GM21825 (cell line): ENCODE data around the gene PRRT2.
"Not testable (repeated sequence)": the region's sequence is repeated elsewhere in the genome, so short reads cannot be mapped to it uniquely, and the experiment has no call there.

Experiments used
- ATAC-seq: cut with Tn5 transposase; IDR thresholded peaks from one replicate; pipeline ENCODE4 v1.9.1; 2021; ENCODE audit warnings: mild to moderate bottlenecking, moderate library complexity; ENCODE audit not compliant: unreplicated experiment

PRRT2 gene

GRCh38 chr16:29831490-29831889 lies 19.5 kb downstream of the PRRT2 start:
- ATAC-seq: no peak

- ATAC-seq: not testable (repeated sequence)
Measured at GRCh38 chr16:29833219-29833618, 21.2 kb downstream of the PRRT2 start.

GRCh38 chr16:29834079-29834478 lies 22.1 kb downstream of the PRRT2 start:
- ATAC-seq: no peak

DNA sequence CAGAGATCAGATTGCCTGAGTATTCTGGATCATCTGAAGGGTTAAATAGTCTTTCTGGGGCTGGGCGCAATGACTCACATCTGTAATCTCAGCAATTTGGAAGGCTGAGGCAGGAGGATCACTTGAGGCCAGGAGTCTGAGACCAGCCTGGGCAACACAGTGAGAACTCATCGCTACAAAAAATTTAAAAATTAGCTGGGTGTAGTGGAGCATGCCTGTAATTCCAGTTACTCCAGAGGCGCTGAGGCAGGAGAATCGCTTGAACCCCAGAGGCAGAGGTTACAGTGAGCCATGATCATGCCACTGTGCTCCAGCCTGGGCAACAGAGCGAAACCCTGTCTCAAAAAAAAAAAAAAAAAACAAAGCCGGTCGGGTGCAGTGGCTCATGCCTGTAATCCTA lies 23.9 kb downstream of the PRRT2 start:
- no peak for ATAC-seq

DNA sequence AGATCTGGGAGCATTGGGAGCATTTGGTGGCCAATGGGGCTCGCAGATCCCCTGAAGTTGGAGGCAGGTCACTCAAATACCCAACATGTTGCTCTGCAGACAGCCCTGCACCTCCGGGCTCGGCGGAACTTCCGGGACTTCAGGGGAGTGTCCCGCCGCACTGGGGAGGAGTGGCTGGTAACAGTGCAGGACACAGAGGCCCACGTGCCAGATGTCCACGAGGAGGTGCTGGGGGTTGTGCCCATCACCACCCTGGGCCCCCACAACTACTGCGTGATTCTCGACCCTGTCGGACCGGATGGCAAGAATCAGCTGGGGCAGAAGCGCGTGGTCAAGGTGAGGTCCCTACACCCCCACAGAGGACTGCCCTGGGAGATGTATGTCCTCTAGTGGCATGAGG lies 24.6 kb downstream of the PRRT2 start:
- ATAC-seq: no peak

DNA sequence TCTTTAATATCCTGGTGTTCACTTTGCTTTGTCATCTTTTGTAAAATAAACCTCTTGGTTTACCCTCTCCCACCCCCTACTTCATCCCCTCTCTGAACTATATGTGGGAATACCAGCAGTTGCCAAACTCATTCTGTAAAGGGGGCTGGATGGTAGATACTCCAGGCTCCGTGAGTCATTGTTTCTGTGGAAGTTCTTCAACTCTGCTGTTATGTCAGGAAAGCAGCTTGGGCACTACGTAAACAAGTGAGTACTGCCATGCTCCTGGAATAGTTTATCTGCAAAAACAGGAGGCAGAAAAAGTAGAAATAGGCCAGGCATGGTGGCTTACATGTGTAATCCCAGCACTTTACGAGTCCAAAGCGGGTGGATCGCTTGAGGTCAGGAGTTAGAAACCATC lies 25.8 kb downstream of the PRRT2 start:
- no peak for ATAC-seq

GRCh38 chr16:29839822-29840221 lies 27.8 kb downstream of the PRRT2 start:
- no peak for ATAC-seq

DNA sequence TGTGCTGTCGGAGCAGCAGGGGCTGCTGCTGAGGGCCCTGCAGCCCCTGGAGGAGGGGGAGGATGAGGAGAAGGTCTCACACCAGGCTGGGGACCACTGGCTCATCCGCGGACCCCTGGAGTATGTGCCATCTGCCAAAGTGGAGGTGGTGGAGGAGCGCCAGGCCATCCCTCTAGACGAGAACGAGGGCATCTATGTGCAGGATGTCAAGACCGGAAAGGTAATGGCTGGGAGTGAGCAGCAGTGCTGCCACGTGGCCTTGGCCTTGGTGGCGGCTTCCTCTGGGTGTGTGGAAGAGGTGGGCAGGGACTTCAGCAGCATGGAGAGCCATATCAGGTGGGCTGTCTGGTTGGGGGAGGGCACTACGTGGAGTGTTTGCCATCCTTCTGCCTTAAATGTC lies 28.2 kb downstream of the PRRT2 start:
- ATAC-seq: no peak

GRCh38 chr16:29841631-29842030 lies 29.6 kb downstream of the PRRT2 start:
- ATAC-seq: no peak

DNA sequence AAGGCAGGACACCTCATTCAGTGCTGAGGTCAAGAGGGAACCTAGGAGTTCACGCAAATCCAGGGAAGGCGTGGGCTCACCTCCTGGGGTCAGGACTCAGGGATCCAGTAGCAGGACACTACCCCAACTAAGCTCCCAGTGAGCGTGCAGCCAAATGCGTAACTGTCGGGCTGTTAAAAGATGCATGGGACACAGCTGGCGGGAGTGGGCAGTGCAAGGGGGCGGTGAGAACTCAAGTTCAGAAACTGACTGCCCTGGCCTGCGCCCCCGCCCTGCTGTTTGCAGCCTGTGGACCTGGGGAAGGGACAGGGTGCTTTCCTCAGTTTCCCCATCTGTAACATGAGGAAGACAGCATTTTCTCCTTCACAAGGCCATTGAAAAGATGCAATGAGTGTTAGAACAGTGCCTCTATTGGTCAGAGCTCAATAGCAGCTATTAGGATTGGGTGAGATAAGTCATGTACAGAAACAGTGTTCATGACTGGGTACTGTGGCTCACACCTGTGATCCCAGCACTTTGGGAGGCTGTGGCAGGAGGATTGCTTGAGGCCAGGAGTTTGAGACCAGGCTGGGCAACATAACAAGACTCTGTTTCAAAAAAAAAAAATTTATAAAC lies 30.8 kb downstream of the PRRT2 start:
- ATAC-seq: no peak

GRCh38 chr16:29843931-29844330 lies 31.9 kb downstream of the PRRT2 start:
- ATAC-seq: no peak

DNA sequence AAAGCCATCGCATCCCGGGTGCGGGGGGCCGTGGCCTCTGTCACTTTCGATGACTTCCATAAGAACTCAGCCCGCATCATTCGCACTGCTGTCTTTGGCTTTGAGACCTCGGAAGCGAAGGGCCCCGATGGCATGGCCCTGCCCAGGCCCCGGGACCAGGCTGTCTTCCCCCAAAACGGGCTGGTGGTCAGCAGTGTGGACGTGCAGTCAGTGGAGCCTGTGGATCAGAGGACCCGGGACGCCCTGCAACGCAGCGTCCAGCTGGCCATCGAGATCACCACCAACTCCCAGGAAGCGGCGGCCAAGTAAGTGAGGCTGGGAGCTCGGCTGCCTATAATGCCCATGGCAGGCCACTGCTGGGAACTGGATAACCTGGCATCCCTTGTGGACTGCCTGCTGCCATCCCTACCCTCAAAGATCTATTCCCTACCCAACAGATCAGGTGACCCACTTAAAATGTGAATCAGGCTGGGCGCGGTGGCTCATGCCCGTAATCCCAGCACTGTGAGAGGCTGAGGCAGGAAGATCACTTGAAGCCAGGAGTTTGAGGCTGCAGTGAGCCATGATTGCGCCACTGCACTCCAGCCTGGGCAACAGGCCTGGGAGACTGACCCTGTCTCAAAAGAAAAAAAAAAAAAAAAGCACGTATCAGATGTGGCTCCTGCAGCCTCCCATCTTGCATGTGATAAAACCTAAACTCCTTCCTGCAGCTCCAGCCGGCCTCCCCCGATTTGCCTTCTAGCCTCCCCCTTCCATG lies 32.8 kb downstream of the PRRT2 start:
- no peak for ATAC-seq

DNA sequence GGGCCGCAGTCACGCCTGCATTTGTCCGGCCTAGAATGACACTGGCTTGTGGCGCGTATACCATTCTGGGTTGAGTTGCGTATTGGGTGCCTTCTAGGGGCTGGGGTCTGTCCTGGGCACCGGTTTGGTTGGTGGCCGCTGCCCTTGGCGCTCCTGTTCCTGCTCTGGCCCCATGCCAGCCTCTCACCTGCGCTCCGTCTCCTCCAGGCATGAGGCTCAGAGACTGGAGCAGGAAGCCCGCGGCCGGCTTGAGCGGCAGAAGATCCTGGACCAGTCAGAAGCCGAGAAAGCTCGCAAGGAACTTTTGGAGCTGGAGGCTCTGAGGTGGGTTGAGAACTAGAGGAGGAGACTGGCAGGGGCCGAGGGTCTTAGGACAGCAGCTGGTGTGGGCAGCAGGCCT lies 33.7 kb downstream of the PRRT2 start:
- no peak for ATAC-seq

GRCh38 chr16:29848420-29849297 lies 36.7 kb downstream of the PRRT2 start:
- no peak for ATAC-seq

DNA sequence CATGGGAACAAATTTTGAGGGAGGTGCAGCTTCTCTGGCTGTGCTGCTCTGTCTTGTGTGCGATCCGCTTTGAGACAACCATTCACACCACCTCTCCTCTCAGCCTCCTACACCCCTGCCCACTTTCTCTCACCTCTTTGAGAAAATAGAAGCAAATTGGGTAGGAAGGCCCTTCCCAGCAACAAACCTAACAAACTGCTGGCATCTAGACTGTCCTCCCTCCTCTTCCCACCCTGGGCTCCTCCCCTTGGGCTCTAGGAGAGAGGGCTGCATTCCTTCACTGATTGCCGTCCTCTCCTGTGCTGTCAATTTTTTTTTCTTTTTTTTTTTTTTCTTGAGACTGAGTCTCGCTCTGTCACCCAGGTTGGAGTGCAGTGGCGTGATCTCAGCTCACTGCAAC lies 37.5 kb downstream of the PRRT2 start:
- ATAC-seq: no peak

GRCh38 chr16:29850998-29851397 lies 39.0 kb downstream of the PRRT2 start:
- no peak for ATAC-seq

- ATAC-seq: no peak
Measured at GRCh38 chr16:29852654-29853053, 40.7 kb downstream of the PRRT2 start.

DNA sequence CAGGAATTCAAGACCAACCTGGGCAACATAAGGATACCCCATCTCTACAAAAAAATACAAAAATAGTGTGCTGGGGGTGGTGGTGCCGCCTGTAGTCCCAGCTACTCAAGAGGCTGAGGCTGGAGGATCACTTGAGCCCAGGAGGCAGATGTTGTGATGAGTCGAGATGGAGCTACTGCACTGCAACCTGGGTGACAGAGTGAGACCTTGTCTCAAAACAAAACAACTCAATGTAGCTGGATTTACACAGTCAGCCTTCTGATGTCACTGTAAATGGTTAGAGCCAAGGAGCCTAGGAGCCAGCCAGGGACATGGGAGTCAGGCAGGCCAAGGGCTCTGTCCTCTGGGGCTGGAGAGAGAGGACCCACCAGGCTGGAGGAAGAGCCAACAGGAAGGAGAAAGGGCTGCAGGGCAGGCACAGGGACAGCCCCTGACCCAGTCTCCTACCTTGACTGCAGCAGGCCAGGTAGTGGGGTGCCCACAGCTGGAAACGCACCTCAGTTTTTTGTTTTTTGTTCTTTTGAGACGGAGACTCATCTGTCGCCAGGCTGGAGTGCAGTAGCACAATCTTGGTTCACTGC lies 42.6 kb downstream of the PRRT2 start:
- ATAC-seq: no peak

DNA sequence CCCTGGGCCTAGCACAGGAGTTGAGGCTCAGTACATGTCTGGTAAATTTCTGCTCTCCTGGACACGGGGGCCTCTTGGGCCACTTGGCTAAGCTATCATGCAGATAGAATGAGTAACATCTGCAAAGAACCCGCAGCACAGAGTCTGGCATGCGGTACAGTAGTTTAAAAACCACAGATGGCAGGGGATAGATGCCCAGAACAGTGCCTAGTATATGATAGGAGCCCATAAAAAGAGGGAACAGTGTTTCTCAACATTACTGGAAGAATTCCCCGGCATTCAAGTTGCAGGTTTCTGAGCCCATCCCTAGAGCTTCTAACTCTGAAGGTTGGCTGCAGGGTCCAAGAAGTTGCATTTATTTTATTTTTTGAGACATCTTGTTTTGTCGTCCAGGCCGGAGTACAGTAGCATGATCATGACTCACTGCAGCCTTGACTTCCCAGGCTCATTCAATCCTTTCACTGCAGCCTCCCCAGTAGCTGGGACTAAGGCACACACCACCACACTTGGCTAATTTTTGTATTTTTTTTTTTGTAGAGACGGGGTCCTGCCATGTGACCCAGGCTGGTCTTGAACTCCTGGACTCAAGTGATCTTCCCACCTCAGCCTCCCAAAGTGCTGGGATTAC lies 45.3 kb downstream of the PRRT2 start:
- no peak for ATAC-seq

DNA sequence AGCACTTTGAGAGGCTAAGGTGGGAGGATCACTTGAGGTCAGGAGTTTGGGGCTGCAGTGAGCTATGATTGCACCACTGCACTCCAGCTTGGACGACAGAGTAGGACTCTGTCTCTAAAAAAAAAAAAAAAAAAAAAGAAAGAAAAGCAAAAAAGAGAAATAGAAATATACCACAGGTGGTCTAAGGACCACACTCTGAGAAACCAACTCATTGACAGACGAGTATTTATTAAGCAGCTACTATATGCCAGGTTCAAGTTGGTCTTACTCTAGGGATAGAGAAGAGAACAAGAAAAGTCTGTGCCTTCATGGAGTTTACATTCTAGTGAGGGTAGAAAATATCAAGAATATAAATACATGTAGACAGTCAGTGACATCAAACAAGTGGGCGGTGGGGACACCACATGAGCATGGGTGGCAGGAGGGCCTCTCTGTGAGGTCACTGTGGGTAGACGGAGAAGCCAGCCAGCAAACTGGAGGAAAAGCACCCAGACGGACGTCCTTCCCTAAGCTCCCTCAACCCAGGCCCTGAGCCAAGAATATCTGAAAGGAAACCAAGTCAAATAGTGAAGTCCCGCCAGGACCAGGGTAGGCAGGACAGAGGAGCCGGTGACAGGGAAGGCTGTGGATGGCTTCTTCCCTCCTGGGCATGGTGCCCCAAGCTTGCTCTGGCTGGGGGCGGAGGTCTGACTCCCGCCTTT lies 46.3 kb downstream of the PRRT2 start:
- ATAC-seq: no peak
